K562 (cell line): ENCODE data around the gene PHACTR3. TPM values are rescaled to one million over a fixed set of nuclear protein-coding genes. Genes with fewer than 3 reads are reported as not detected.

ENCODE experiments used
- ZNF318 ChIP-seq, 2 experiments: fragments of 450-650 bp; IDR thresholded peaks; 2 replicates each; pipeline ENCODE4 v1.6.1; 2016; ENCODE audit warnings: mild to moderate bottlenecking in 2 of 2, borderline replicate concordance in 1 of 2, low read depth in 1 of 2, moderate library complexity in 1 of 2
- polyA plus RNA-seq, 8 experiments: library from polyadenylated mRNA; depleted of rRNA in 4 of 8; stranded (reverse) in 5 of 8; unstranded in 3 of 8; fragments of >200 nt; fragmentation: Nextera tagmentation in 2 of 8; fragmentation: Illumina TruSeq in 1 of 8; extraction: Ambion mirVana in 2 of 8; extraction: Trizol in 1 of 8; gene quantifications; 2 replicates each; pipeline versions ENCODE4 v1.2.1 to v1.2.3, GENCODE V29; 2011 to 2014; ENCODE audit warnings: inconsistent platforms in 1 of 8, missing spikeins in 1 of 8
- total RNA-seq, 7 experiments: library from RNA; depleted of rRNA in 6 of 7; stranded (reverse); fragments of >200 nt in 6 of 7; fragmentation: Illumina TruSeq in 2 of 7; extraction: Trizol in 2 of 7; gene quantifications; 2 replicates each; pipeline versions ENCODE4 v1.2.1 to v1.2.3, GENCODE V29; 2011 to 2021; ENCODE audit warnings: low replicate concordance in 1 of 7

Gene PHACTR3
- total and polyA plus RNA-seq, 9 of the 15 experiments (the other 6 are each of a cell fraction or from before 2014, with no cell fraction given): not detected

DNA sequence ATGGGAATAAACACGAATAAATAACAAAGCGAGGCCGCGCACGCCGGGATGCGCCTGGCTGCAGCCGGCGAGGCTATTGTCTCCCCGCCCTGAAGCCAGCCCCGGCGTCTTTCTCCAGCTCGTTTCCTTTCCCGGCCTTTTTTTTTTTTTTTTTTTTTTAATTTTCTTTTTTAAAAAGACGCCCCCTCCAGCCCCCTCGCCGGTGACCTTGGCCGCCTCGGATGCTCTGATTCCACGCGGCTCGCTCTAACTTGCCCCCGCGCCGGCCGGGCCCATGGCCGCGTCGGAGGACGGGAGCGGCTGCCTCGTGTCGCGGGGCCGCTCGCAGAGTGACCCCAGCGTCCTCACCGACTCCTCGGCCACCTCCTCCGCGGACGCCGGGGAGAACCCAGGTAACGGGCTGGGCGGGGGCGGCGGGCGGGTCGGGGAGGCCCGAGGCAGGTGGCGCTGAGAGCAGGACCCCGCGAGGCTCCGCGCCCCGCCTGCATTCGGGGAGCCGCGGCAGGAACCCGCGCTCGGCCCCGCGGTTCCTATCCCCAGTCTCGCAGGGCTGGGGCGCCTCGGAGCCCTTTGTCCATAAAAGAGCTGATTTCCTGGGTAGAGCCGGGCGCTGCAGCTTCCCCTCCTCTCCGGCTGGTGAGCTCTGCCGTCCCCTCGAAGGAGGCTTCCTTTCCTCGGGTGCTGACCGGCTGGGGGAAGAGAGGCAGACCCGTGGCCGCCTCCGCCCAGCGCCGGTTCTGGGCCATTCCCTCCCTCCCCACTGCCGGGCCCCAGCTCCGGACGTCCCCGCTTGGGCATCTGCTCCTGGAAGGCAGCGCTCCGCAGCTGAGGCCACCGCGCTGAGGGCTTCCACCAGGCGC is 631 bp downstream of the PHACTR3 start (continued):
- no peak for TF ChIP-seq ZNF318 (IDR thresholded peaks at IDR 0.05; ENCODE audit: borderline replicate concordance in 1 of 2, low read depth in 1 of 2)
